GM11168 (cell line): Measurements from ENCODE around the gene TP53RK.

Experiments used
- in situ Hi-C: fragments of 300-500 bp; cut with MboI; formaldehyde crosslinking; loops from one replicate; pipeline ENCODE4 v1.12.0; 2022; ENCODE audit warnings: low sequenced_read_pairs; ENCODE audit not compliant: unreplicated experiment

The TP53RK gene

GRCh38 chr20:46689082-46689753 lies at the start of gene TP53RK:
Gene TP53RK (minus strand): TSS chr20:46689444. CDS start chr20:46689414, 30 bp downstream.
- in situ Hi-C loops = no loop called here

GRCh38 chr20:46735436-46735835 lies 46.2 kb upstream of the TP53RK start:
- in situ Hi-C loops = no loop called here

GRCh38 chr20:46731770-46732169 lies 42.5 kb upstream of the TP53RK start:
- in situ Hi-C loops = no loop called here

- in situ Hi-C loops = no loop called here
Measured at GRCh38 chr20:46725186-46726165, 36.2 kb upstream of the TP53RK start.

GRCh38 chr20:46724343-46724959 lies 35.2 kb upstream of the TP53RK start:
- in situ Hi-C loops = no loop called here

GRCh38 chr20:46723039-46723438 lies 33.8 kb upstream of the TP53RK start:
- in situ Hi-C loops = no loop called here

GRCh38 chr20:46722450-46722849 lies 33.2 kb upstream of the TP53RK start:
- in situ Hi-C loops = no loop called here

GRCh38 chr20:46721476-46721875 lies 32.2 kb upstream of the TP53RK start:
- in situ Hi-C loops = no loop called here

- in situ Hi-C loops = no loop called here
Measured at GRCh38 chr20:46720776-46721425, 31.7 kb upstream of the TP53RK start.

GRCh38 chr20:46720019-46720418 lies 30.8 kb upstream of the TP53RK start:
- in situ Hi-C loops = no loop called here

GRCh38 chr20:46717818-46718541 lies 28.7 kb upstream of the TP53RK start:
- in situ Hi-C loops = no loop called here

- in situ Hi-C loops = no loop called here
Measured at GRCh38 chr20:46715292-46715756, 26.1 kb upstream of the TP53RK start.

- in situ Hi-C loops = no loop called here
Measured at GRCh38 chr20:46713957-46714834, 25.0 kb upstream of the TP53RK start.

GRCh38 chr20:46712056-46712636 lies 22.9 kb upstream of the TP53RK start:
- in situ Hi-C loops = no loop called here

GRCh38 chr20:46710153-46710913 lies 21.1 kb upstream of the TP53RK start:
- in situ Hi-C loops = no loop called here

GRCh38 chr20:46709459-46710152 lies 20.4 kb upstream of the TP53RK start, which contains the start of gene SLC2A10:
Gene SLC2A10 (plus strand): TSS chr20:46709649. CDS start chr20:46709737, 88 bp downstream.
- in situ Hi-C loops = no loop called here

- in situ Hi-C loops = no loop called here
Measured at GRCh38 chr20:46709055-46709458, 19.8 kb upstream of the TP53RK start.
